ENCODE measurements around the gene IL17RD. TPM values are rescaled to one million over a fixed set of nuclear protein-coding genes. Genes with fewer than 3 reads are reported as not detected.
A peak's percentile ranks its signal among the peaks of the same experiment; 100 is the strongest.

IL17RD gene
- total RNA-seq (2016; rRNA removed; fragmentation: Illumina TruSeq; extraction: Trizol), result 0.20 and 0.31 TPM in 2 replicates
- total RNA-seq (2016; cell fraction: cytosol; rRNA removed; fragmentation: Illumina TruSeq; extraction: Trizol; ENCODE audit: low read depth), result 0.09 TPM in 1 of 2 replicates, not detected in the other
- 0.28 and 0.34 TPM in 2 replicates for total RNA-seq (2016; cell fraction: insoluble cytoplasmic fraction; rRNA removed; fragmentation: Illumina TruSeq; extraction: Trizol)
- total RNA-seq (2016; cell fraction: membrane; rRNA removed; fragmentation: Illumina TruSeq; extraction: Trizol), result 0.46 and 0.83 TPM in 2 replicates
- 0.28 and 0.43 TPM in 2 replicates for total RNA-seq (2016; cell fraction: nucleus; rRNA removed; fragmentation: Illumina TruSeq; extraction: Trizol)
- 0.28 and 0.37 TPM in 2 replicates for polyA plus RNA-seq (2011; rRNA removed)
- polyA plus RNA-seq (2011; cell fraction: cytosol; rRNA removed), result 0.25 and 0.26 TPM in 2 replicates
- 0.43 and 0.73 TPM in 2 replicates for polyA plus RNA-seq (2011; cell fraction: nucleus; rRNA removed)
- polyA plus RNA-seq (2012), result 0.11 and 0.15 TPM in 2 replicates
- polyA plus RNA-seq (2016; cell fraction: cytosol; fragmentation: Illumina TruSeq; extraction: Trizol; ENCODE audit: low read depth), result 0.03 and 0.24 TPM in 2 replicates
- 0.09 TPM in 2 replicates for polyA plus RNA-seq (2016; cell fraction: insoluble cytoplasmic fraction; fragmentation: Illumina TruSeq; extraction: Trizol; ENCODE audit: low read depth)
- 0.06 and 0.22 TPM in 2 replicates for polyA plus RNA-seq (2016; cell fraction: membrane; fragmentation: Illumina TruSeq; extraction: Trizol; ENCODE audit: low read depth)
- 0.15 and 0.28 TPM in 2 replicates for polyA plus RNA-seq (2016; cell fraction: nucleus; fragmentation: Illumina TruSeq; extraction: Trizol; ENCODE audit: insufficient read depth, low read depth)
- polyA minus RNA-seq (2011; rRNA and poly(A)+ RNA removed; ENCODE audit: low replicate concordance), result 0.30 and 1.4 TPM in 2 replicates
- 0.26 and 0.59 TPM in 2 replicates for polyA minus RNA-seq (2011; cell fraction: cytosol; rRNA and poly(A)+ RNA removed)
- 0.13 and 0.37 TPM in 2 replicates for polyA minus RNA-seq (2011; cell fraction: nucleus; rRNA and poly(A)+ RNA removed)
- percentile 20 among the genes with signal in this experiment for Bru-seq, nascent RNA
- percentile 18 among the genes with signal in this experiment for BruChase-seq, experiment 1, labeled RNA remaining after a 6-hour chase
- BruChase-seq, experiment 2, labeled RNA remaining after a 2-hour chase, result percentile 18 among the genes with signal in this experiment
- long read RNA-seq, experiment 1, result 0 reads
- long read RNA-seq, experiment 2, result 0 reads

DNA sequence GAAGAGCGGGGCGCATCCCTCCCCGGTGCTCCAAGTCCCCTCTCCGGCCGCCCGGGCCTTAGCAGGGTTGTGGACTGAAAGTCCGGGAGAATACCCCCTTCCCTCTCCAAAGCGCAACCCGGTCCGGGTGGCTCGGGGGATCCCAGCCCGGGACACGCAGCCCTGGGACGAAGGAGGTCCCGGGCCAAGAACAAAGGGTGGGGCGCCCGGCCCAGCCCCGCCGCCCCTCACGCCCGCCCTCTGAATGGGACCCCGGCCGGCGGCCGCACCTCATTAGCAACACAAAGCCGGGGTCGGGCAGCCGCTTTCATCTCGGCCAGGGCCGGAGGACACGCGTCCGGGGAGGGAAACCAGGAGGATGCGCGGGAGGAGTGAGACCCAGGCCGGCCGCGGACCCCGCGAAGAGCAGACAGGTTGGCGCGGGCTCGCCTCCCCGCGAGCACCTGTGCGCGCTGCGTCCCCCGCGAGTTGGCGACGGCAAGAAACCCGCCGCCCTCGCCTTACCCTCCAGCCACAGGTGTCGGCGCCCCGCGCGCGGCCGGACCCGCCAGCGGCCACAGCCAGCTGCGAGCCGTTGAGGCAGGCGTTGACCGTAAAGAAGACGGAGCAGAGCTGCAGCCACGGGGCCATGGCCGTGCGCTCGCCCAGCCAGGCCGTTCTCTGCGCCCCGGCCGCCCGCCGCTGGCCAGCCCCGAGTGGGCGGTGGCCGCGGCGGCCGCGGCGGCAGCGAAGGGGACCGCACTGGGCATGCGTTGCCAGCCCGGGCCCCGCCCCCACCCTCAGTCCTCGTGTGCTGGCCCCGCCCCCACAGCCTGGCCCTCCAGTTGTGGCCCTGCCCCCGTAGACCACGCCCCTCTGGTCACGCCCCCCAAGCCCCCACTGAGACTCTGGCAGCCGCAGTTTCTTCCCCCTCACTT lies at the start of gene IL17RD:
Gene IL17RD, minus strand, starts transcription at position 697 of the 917 bp plus-strand sequence. Its CDS starts 67 bp downstream, at position 630.
- in situ Hi-C loops (cut with HindIII; ENCODE audit: extremely low pct_ligation_motif_present, low pct_unique_long_range_greater_than_20kb), result no loop called here
- POLR2A ChIA-PET, result no interaction called here
- peak within 1 kb of the TSS; percentile 90 for H3K4me2 ChIP-seq (ENCODE audit: low read depth, low read length)
- no peak within 1 kb of the TSS for H3K27ac ChIP-seq (ENCODE audit: extremely low read length, insufficient read depth, low read length)
- DNase-seq (ENCODE audit: low spot score) (peak; percentile 37), ATAC-seq (peak; percentile 82), FAIRE-seq (no peak)
- H3K9ac ChIP-seq (ENCODE audit: insufficient read depth, low read depth, low read length), result peak within 1 kb of the TSS; percentile 42; the same call in 1 of the 2 replicates
- WGBS (ENCODE audit: low lambda C conversion rate), result 0% methylated on average over 11 of the region's 98 CpGs
- H2AFZ ChIP-seq (ENCODE audit: low read length), result no peak within 1 kb of the TSS
- BruUV-seq (replicated peaks), result no TSS peak
- CTCF ChIA-PET (ENCODE audit: low intra/inter-chr PET ratio, low total read pairs), result no interaction called here
- intact Hi-C loops (cut with micrococcal nuclease; ENCODE audit: unreplicated experiment), result no loop called here
- H3K36me3 ChIP-seq (replicated peaks in 1 of 2; ENCODE audit: control insufficient read depth in 1 of 2, insufficient read depth in 2 of 2, low read length in 2 of 2), result no peaks in the 10 kb centered on the region
- H3K9me3 ChIP-seq (ENCODE audit: low read length), result no peaks in the 10 kb centered on the region
- H4K20me1 ChIP-seq (ENCODE audit: insufficient read depth, low read length), result no peaks in the 10 kb centered on the region
- peaks cover 26% of the 10 kb centered on the region for H3K4me1 ChIP-seq (ENCODE audit: insufficient read depth, low read length)
- H3K27me3 ChIP-seq (ENCODE audit: control insufficient read depth in 1 of 2, insufficient read depth in 2 of 2, low read length in 2 of 2), result peaks cover 5 to 71% of the 10 kb centered on the region in 2 experiments
- peak within 1 kb of the TSS; percentile 69 to 77 (median 70) for H3K4me3 ChIP-seq (replicated peaks in 1 of 3; ENCODE audit: insufficient read depth in 1 of 3, low read depth in 2 of 3, low read length in 3 of 3)
- no peaks in the 10 kb centered on the region for H3K79me2 ChIP-seq (ENCODE audit: insufficient read depth, low read length)
- TF ChIP-seq, protein P1, sequence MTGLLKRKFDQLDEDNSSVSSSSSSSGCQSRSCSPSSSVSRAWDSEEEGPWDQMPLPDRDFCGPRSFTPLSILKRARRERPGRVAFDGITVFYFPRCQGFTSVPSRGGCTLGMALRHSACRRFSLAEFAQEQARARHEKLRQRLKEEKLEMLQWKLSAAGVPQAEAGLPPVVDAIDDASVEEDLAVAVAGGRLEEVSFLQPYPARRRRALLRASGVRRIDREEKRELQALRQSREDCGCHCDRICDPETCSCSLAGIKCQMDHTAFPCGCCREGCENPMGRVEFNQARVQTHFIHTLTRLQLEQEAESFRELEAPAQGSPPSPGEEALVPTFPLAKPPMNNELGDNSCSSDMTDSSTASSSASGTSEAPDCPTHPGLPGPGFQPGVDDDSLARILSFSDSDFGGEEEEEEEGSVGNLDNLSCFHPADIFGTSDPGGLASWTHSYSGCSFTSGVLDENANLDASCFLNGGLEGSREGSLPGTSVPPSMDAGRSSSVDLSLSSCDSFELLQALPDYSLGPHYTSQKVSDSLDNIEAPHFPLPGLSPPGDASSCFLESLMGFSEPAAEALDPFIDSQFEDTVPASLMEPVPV (CRISPR knock-in tag; IDR thresholded peaks at IDR 0.05), result peak; percentile 77; the same call in 1 of the 2 replicates
- TF ChIP-seq ZNF776 (CRISPR knock-in tag; IDR thresholded peaks at IDR 0.05) (no peak; the same call in 1 of the 2 replicates), ZBTB20 (CRISPR knock-in tag; IDR thresholded peaks at IDR 0.05; ENCODE audit: borderline replicate concordance, low read depth) (no peak), SSRP1 (CRISPR knock-in tag; IDR thresholded peaks at IDR 0.05) (no peak)
- TF ChIP-seq, protein P2, sequence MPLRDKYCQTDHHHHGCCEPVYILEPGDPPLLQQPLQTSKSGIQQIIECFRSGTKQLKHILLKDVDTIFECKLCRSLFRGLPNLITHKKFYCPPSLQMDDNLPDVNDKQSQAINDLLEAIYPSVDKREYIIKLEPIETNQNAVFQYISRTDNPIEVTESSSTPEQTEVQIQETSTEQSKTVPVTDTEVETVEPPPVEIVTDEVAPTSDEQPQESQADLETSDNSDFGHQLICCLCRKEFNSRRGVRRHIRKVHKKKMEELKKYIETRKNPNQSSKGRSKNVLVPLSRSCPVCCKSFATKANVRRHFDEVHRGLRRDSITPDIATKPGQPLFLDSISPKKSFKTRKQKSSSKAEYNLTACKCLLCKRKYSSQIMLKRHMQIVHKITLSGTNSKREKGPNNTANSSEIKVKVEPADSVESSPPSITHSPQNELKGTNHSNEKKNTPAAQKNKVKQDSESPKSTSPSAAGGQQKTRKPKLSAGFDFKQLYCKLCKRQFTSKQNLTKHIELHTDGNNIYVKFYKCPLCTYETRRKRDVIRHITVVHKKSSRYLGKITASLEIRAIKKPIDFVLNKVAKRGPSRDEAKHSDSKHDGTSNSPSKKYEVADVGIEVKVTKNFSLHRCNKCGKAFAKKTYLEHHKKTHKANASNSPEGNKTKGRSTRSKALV (CRISPR knock-in tag; IDR thresholded peaks at IDR 0.05), result peak; percentile 97; the same call in 1 of the 2 replicates
- TF ChIP-seq, protein P3, sequence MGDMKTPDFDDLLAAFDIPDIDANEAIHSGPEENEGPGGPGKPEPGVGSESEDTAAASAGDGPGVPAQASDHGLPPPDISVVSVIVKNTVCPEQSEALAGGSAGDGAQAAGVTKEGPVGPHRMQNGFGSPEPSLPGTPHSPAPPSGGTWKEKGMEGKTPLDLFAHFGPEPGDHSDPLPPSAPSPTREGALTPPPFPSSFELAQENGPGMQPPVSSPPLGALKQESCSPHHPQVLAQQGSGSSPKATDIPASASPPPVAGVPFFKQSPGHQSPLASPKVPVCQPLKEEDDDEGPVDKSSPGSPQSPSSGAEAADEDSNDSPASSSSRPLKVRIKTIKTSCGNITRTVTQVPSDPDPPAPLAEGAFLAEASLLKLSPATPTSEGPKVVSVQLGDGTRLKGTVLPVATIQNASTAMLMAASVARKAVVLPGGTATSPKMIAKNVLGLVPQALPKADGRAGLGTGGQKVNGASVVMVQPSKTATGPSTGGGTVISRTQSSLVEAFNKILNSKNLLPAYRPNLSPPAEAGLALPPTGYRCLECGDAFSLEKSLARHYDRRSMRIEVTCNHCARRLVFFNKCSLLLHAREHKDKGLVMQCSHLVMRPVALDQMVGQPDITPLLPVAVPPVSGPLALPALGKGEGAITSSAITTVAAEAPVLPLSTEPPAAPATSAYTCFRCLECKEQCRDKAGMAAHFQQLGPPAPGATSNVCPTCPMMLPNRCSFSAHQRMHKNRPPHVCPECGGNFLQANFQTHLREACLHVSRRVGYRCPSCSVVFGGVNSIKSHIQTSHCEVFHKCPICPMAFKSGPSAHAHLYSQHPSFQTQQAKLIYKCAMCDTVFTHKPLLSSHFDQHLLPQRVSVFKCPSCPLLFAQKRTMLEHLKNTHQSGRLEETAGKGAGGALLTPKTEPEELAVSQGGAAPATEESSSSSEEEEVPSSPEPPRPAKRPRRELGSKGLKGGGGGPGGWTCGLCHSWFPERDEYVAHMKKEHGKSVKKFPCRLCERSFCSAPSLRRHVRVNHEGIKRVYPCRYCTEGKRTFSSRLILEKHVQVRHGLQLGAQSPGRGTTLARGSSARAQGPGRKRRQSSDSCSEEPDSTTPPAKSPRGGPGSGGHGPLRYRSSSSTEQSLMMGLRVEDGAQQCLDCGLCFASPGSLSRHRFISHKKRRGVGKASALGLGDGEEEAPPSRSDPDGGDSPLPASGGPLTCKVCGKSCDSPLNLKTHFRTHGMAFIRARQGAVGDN (CRISPR knock-in tag; IDR thresholded peaks at IDR 0.05), result peak; percentile 77
- TF ChIP-seq, protein P4, sequence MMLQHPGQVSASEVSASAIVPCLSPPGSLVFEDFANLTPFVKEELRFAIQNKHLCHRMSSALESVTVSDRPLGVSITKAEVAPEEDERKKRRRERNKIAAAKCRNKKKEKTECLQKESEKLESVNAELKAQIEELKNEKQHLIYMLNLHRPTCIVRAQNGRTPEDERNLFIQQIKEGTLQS (CRISPR knock-in tag; IDR thresholded peaks at IDR 0.05), result no peak

Data from HepG2 (cell line).